B cell (primary cell): ENCODE results near the gene B4GALNT3. TPM values are rescaled to one million over a fixed set of nuclear protein-coding genes. Genes with fewer than 3 reads are reported as not detected.

ENCODE experiments used
- ATAC-seq: fragments of 200-7000 bp; cut with Tn5 transposase; one replicate; pipeline ENCODE4 v1.10.0; 2021; ENCODE audit warnings: low read depth, mild to moderate bottlenecking, moderate number of reproducible peaks, moderate library complexity
- CTCF ChIA-PET: fragments of 350-600 bp; sonication (Branson Sonifier 250); formaldehyde crosslinking; loops from one replicate; lab custom pipeline; 2021; ENCODE audit warnings: antibody characterized with exemption, inconsistent platforms; lab: Charles Lee
- POLR2A ChIA-PET: fragments of 350-600 bp; sonication (Branson Sonifier 250); formaldehyde crosslinking; loops from one replicate; lab custom pipeline; 2021; ENCODE audit warnings: antibody characterized with exemption; lab: Charles Lee
- DNase-seq: peaks from one replicate; pipeline ENCODE4 v3.0.0; 2013
- H2AFZ ChIP-seq: 2 replicates; pipeline ENCODE4 v1.6.1; 2012; ENCODE audit warnings: mild to moderate bottlenecking, low read depth, low read length; ENCODE audit not compliant: insufficient read depth, poor library complexity, severe bottlenecking
- H3K27ac ChIP-seq, 2 donors: 1 replicate in 1 of 2; 2 replicates in 1 of 2; pipeline ENCODE4 v1.5.1; 2012 to 2013; ENCODE audit warnings: low read length in 2 of 2, mild to moderate bottlenecking in 2 of 2, moderate library complexity in 1 of 2
- H3K27me3 ChIP-seq, 4 experiments: fragments of 200-600 bp in 1 of 4; sonication (generic) in 1 of 4; replicated peaks in 1 of 4; 1 replicate in 2 of 4; 2 replicates in 2 of 4; pipeline versions ENCODE4 v1.6.1 to v1.7.0; 2013 to 2016; ENCODE audit warnings: low read length in 3 of 4, mild to moderate bottlenecking in 2 of 4, mixed read lengths in 1 of 4, moderate library complexity in 1 of 4; ENCODE audit not compliant: insufficient read depth in 4 of 4, control insufficient read depth in 3 of 4; ENCODE audit errors: control extremely low read depth in 1 of 4
- H3K36me3 ChIP-seq, 2 experiments: replicated peaks in 1 of 2; 1 replicate in 1 of 2; 2 replicates in 1 of 2; pipeline versions ENCODE4 v1.6.1 to v1.7.1; 2013; ENCODE audit warnings: low read length in 1 of 2; ENCODE audit not compliant: insufficient read depth in 2 of 2, control insufficient read depth in 1 of 2; ENCODE audit errors: control extremely low read depth in 1 of 2, extremely low read depth in 1 of 2
- H3K4me1 ChIP-seq, 2 donors: fragments of 200-600 bp in 1 of 2; sonication (generic) in 1 of 2; 1 replicate in 1 of 2; 2 replicates in 1 of 2; pipeline versions ENCODE4 v1.5.1 to v1.6.1; 2013 to 2017; ENCODE audit warnings: low read length in 2 of 2; ENCODE audit not compliant: control insufficient read depth in 2 of 2, insufficient read depth in 2 of 2
- H3K4me2 ChIP-seq: replicated peaks from 2 replicates; pipeline ENCODE3; 2012; ENCODE audit warnings: mild to moderate bottlenecking, low read depth, low read length; ENCODE audit not compliant: poor library complexity, severe bottlenecking
- H3K4me3 ChIP-seq, 5 experiments: fragments of 200-600 bp in 1 of 5; sonication (generic) in 1 of 5; 1 replicate in 3 of 5; 2 replicates in 2 of 5; pipeline versions ENCODE4 v1.5.1 to v1.7.0; 2011 to 2016; ENCODE audit warnings: low read length in 4 of 5, mild to moderate bottlenecking in 4 of 5, low read depth in 2 of 5, control low read depth in 1 of 5, moderate library complexity in 1 of 5; ENCODE audit not compliant: insufficient read depth in 1 of 5; ENCODE audit errors: control extremely low read depth in 1 of 5, extremely low read depth in 1 of 5
- H3K79me2 ChIP-seq: fragments of 200-600 bp; sonication (generic); one replicate; pipeline ENCODE4 v1.6.0; 2016; ENCODE audit warnings: low read length; ENCODE audit not compliant: control insufficient read depth, insufficient read depth
- H3K9ac ChIP-seq: fragments of 200-600 bp; sonication (generic); 2 replicates; pipeline ENCODE4 v1.6.1; 2017; ENCODE audit warnings: mild to moderate bottlenecking, low read length, moderate library complexity
- H3K9me3 ChIP-seq, 3 donors: one replicate each; pipeline versions ENCODE4 v1.6.1 to v1.7.1; 2013; ENCODE audit warnings: low read length in 2 of 3; ENCODE audit not compliant: control insufficient read depth in 2 of 3, insufficient read depth in 1 of 3; ENCODE audit errors: control extremely low read depth in 1 of 3
- H4K20me1 ChIP-seq: 2 replicates; pipeline ENCODE4 v1.6.0; 2012; ENCODE audit warnings: mild to moderate bottlenecking, low read length; ENCODE audit not compliant: insufficient read depth, control insufficient read depth, poor library complexity, severe bottlenecking
- H3K27ac Mint-ChIP-seq: one replicate; pipeline ENCODE4 v1.8.0; 2021; ENCODE audit warnings: mixed read lengths
- H3K27me3 Mint-ChIP-seq: one replicate; pipeline ENCODE4 v1.8.0; 2021; ENCODE audit warnings: mixed read lengths
- H3K4me1 Mint-ChIP-seq: one replicate; pipeline ENCODE4 v1.8.0; 2021; ENCODE audit warnings: mixed read lengths
- H3K4me3 Mint-ChIP-seq: one replicate; pipeline ENCODE4 v1.8.0; 2021; ENCODE audit warnings: mixed read lengths
- H3K9me3 Mint-ChIP-seq: one replicate; pipeline ENCODE4 v1.8.0; 2022; ENCODE audit warnings: mixed read lengths; ENCODE audit not compliant: insufficient read depth
- CTCF ChIP-seq: fragments of 200-600 bp; IDR thresholded peaks from one replicate; pipeline ENCODE4 v1.8.0; 2022; ENCODE audit warnings: antibody characterized with exemption, mild to moderate bottlenecking
- EZH2 ChIP-seq: IDR thresholded peaks from 2 replicates; pipeline ENCODE4 v1.6.1; 2012; ENCODE audit warnings: borderline replicate concordance, low read depth, mild to moderate bottlenecking, moderate library complexity, low read length; ENCODE audit not compliant: insufficient read depth, poor library complexity, severe bottlenecking
- WGBS: methylation state at CpG from one replicate; pipeline ENCODE4 v1.1.5; 2013; ENCODE audit warnings: missing lambda C conversion rate; ENCODE audit not compliant: insufficient coverage; 5-methylcytosine and 5-hydroxymethylcytosine counted together
- intact Hi-C: fragments of 100-400 bp; cut with micrococcal nuclease; formaldehyde crosslinking; loops from one replicate; pipeline ENCODE4 v1.10.0; 2022
- polyA plus RNA-seq: library from polyadenylated mRNA; depleted of rRNA; stranded (reverse); fragments of >200 nt; gene quantifications from 2 replicates; pipeline ENCODE4 v1.2.3, GENCODE V29; 2012
- total RNA-seq, 2 donors: library from RNA; stranded (reverse); fragments of 120-200 nt in 1 of 2; gene quantifications; 1 replicate in 1 of 2; 2 replicates in 1 of 2; pipeline versions ENCODE4 v1.2.3 to v1.2.4, GENCODE V29; 2013 to 2022

B4GALNT3 gene
- total and polyA plus RNA-seq, 2 donors (not counting 1 experiment from before 2014, with no cell fraction given) = 0.25 TPM; not detected in 1

DNA sequence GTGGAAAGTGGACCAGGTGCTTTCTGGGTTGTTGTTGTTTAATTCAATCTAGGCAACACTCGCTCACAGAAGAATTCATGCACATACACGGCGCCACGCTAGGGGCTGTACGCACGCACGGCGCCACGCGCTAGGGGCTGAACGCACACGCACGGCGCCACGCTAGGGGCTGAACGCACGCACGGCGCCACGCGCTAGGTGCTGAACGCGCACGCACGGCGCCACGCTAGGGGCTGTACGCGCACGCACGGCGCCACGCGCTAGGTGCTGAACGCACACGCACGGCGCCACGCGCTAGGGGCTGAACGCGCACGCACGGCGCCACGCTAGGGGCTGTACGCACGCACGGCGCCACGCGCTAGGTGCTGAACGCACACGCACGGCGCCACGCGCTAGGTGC lies 149.2 kb downstream of the B4GALNT3 start:
- Histone ChIP-seq H3K4me2 (no peak overlapping the region), H3K4me1 (peaks cover 16 to 18% of the 10 kb centered on the region in 2 donors), H3K27ac (no peak overlapping the region), H3K4me3 (no peak overlapping the region), H2AFZ (no peak overlapping the region), H3K36me3 (no peaks in the 10 kb centered on the region), H3K9ac (no peak overlapping the region), H3K9me3 (no peaks in the 10 kb centered on the region), H4K20me1 (no peaks in the 10 kb centered on the region), H3K27me3 (no peaks in the 10 kb centered on the region), H3K79me2 (peaks cover 9% of the 10 kb centered on the region)
- DNase-seq (no peak), ATAC-seq (no peak)
- Mint-ChIP-seq H3K4me3 (no peak overlapping the region), H3K9me3 (no peaks in the 10 kb centered on the region), H3K4me1 (peaks cover 17% of the 10 kb centered on the region), H3K27ac (no peak overlapping the region), H3K27me3 (no peaks in the 10 kb centered on the region)
- intact Hi-C loops = no loop called here
- WGBS = over 99% methylated on average over 54 of the region's 58 CpGs
- CTCF ChIA-PET = interaction anchor here (0.5 to 1.5 kb wide), 3 partner anchors 33 to 209 kb away, joined by 3 to 4 read pairs (median 4); no protein-coding TSS in a partner anchor
- TF ChIP-seq EZH2 (no peak), CTCF (no peak)
- POLR2A ChIA-PET = no interaction called here

GRCh38 chr12:611721-612120 lies 152.0 kb downstream of the B4GALNT3 start:
- Mint-ChIP-seq H3K27me3 (no peaks in the 10 kb centered on the region), H3K27ac (no peak overlapping the region), H3K9me3 (no peaks in the 10 kb centered on the region), H3K4me1 (peaks cover 24% of the 10 kb centered on the region), H3K4me3 (no peak overlapping the region)
- peaks cover 20 to 21% of the 10 kb centered on the region in 2 donors for H3K4me1 ChIP-seq
- DNase-seq (no peak), ATAC-seq (no peak)
- intact Hi-C loops = loop anchor here (5.0 kb wide), 1 partner anchor 56 kb away; no protein-coding TSS in a partner anchor
- no peak overlapping the region for H3K27ac ChIP-seq
- H3K9ac ChIP-seq = no peak overlapping the region
- H3K27me3 ChIP-seq = no peaks in the 10 kb centered on the region
- H3K9me3 ChIP-seq = no peaks in the 10 kb centered on the region
- ChIA-PET POLR2A (no interaction called here), CTCF (interaction anchor here (1.2 to 3.1 kb wide), 2 partner anchors 203 to 205 kb away, joined by 3 to 22 read pairs; no protein-coding TSS in a partner anchor)
- peaks cover 9% of the 10 kb centered on the region for H3K79me2 ChIP-seq
- TF ChIP-seq CTCF (no peak), EZH2 (no peak)
- no peak overlapping the region for H2AFZ ChIP-seq
- no peak overlapping the region for H3K4me3 ChIP-seq
- no peaks in the 10 kb centered on the region for H4K20me1 ChIP-seq
- no peaks in the 10 kb centered on the region for H3K36me3 ChIP-seq
- WGBS = no CpG with 5 or more reads among the region's 3 CpGs
- no peak overlapping the region for H3K4me2 ChIP-seq
